GM12873 (cell line): ENCODE data around the gene NFKB1.

ENCODE experiments used
- CTCF ChIP-seq: IDR thresholded peaks from 2 replicates; pipeline ENCODE4 v1.5.1; 2012; ENCODE audit warnings: low read depth, mild to moderate bottlenecking, moderate library complexity, low read length, control low read depth; ENCODE audit not compliant: insufficient read depth; ENCODE audit errors: missing control alignments

Gene NFKB1

GRCh38 chr4:102533348-102533747 lies 32.2 kb downstream of the NFKB1 start:
- no peak for TF ChIP-seq CTCF

- TF ChIP-seq CTCF = no peak
Measured at GRCh38 chr4:102533904-102534303, 32.7 kb downstream of the NFKB1 start.

DNA sequence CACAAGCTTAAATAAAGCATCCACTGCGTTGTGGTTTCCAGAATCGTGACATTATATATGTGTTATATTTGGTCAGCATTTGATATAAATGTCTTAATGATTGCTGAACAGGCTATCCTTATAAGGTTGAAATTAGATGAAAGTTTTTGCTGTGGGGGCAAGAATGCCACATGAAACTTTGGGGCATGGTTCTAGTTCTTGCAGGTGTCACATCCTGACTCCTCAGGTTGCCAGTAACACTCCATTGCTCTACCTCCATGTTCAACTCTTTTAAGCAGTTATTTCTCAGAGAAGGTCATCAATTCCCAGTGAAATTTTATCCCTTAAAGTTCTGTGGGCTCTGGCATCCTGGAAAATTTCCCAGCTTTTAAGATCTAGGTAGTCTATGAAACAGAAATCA lies 33.7 kb downstream of the NFKB1 start:
- TF ChIP-seq CTCF = no peak

- no peak for TF ChIP-seq CTCF
Measured at GRCh38 chr4:102535398-102536082, 34.4 kb downstream of the NFKB1 start.

- no peak for TF ChIP-seq CTCF
Measured at GRCh38 chr4:102536768-102537167, 35.6 kb downstream of the NFKB1 start.

GRCh38 chr4:102537269-102537668 lies 36.1 kb downstream of the NFKB1 start:
- no peak for TF ChIP-seq CTCF

- no peak for TF ChIP-seq CTCF
Measured at GRCh38 chr4:102541697-102542096, 40.5 kb downstream of the NFKB1 start.
